Measurements from ENCODE around the gene RAB13. TPM values are rescaled to one million over a fixed set of nuclear protein-coding genes. Genes with fewer than 3 reads are reported as not detected.
"Not testable (repeated sequence)": the region's sequence is repeated elsewhere in the genome, so short reads cannot be mapped to it uniquely, and the experiment has no call there.

RAB13 gene
- total and polyA plus RNA-seq, 2 donors (not counting 1 experiment from before 2014, with no cell fraction given), result 0.09 to 9.7 TPM

GRCh38 chr1:154014154-154014907 is 28.2 kb upstream of the RAB13 start:
- Mint-ChIP-seq H3K27me3 (no peaks in the 10 kb centered on the region), H3K4me1 (no peaks in the 10 kb centered on the region), H3K9me3 (ENCODE audit: insufficient read depth) (no peaks in the 10 kb centered on the region), H3K4me3 (no peak overlapping the region), H3K27ac (no peak overlapping the region)
- WGBS (ENCODE audit: insufficient coverage), result 83% methylated on average over 1 of the region's 3 CpGs
- Histone ChIP-seq H3K79me2 (ENCODE audit: control insufficient read depth, insufficient read depth, low read length) (no peaks in the 10 kb centered on the region), H4K20me1 (ENCODE audit: control insufficient read depth, insufficient read depth, low read length, poor library complexity, severe bottlenecking) (no peaks in the 10 kb centered on the region), H3K9ac (ENCODE audit: low read length) (no peak overlapping the region), H3K27ac (ENCODE audit: low read length in 2 of 2) (no peak overlapping the region), H2AFZ (ENCODE audit: insufficient read depth, low read depth, low read length, poor library complexity, severe bottlenecking) (no peak overlapping the region), H3K27me3 (replicated peaks in 1 of 4; ENCODE audit: control extremely low read depth in 1 of 4, control insufficient read depth in 3 of 4, insufficient read depth in 4 of 4, low read length in 3 of 4) (no peaks in the 10 kb centered on the region), H3K4me1 (ENCODE audit: control insufficient read depth in 2 of 2, insufficient read depth in 2 of 2, low read length in 2 of 2) (no peaks in the 10 kb centered on the region), H3K4me3 (ENCODE audit: control extremely low read depth in 1 of 5, extremely low read depth in 1 of 5, insufficient read depth in 1 of 5, low read depth in 2 of 5, low read length in 4 of 5) (no peak overlapping the region), H3K36me3 (replicated peaks in 1 of 2; ENCODE audit: control extremely low read depth in 1 of 2, control insufficient read depth in 1 of 2, extremely low read depth in 1 of 2, insufficient read depth in 2 of 2, low read length in 1 of 2) (no peaks in the 10 kb centered on the region), H3K9me3 (ENCODE audit: control extremely low read depth in 1 of 3, control insufficient read depth in 2 of 3, insufficient read depth in 1 of 3, low read length in 2 of 3) (no peaks in the 10 kb centered on the region), H3K4me2 (replicated peaks; ENCODE audit: low read depth, low read length, poor library complexity, severe bottlenecking) (no peak overlapping the region)
- ChIA-PET CTCF (no interaction called here), POLR2A (no interaction called here)
- ATAC-seq (ENCODE audit: low read depth), result no peak
- intact Hi-C loops (cut with micrococcal nuclease), result no loop called here
- DNase-seq, result no peak
- TF ChIP-seq EZH2 (IDR thresholded peaks at IDR 0.05; ENCODE audit: borderline replicate concordance, insufficient read depth, low read depth, low read length, poor library complexity, severe bottlenecking), result no peak
- no peak for TF ChIP-seq CTCF (IDR thresholded peaks at IDR 0.05)

- H3K9me3 Mint-ChIP-seq (ENCODE audit: insufficient read depth); H3K4me2 ChIP-seq (replicated peaks; ENCODE audit: low read depth, low read length, poor library complexity, severe bottlenecking); H2AFZ ChIP-seq (ENCODE audit: insufficient read depth, low read depth, low read length, poor library complexity, severe bottlenecking); H3K27me3 Mint-ChIP-seq; H3K4me1 Mint-ChIP-seq; H3K9me3 ChIP-seq (ENCODE audit: control extremely low read depth in 1 of 3, control insufficient read depth in 2 of 3, insufficient read depth in 1 of 3, low read length in 2 of 3); H3K27ac ChIP-seq (ENCODE audit: low read length in 2 of 2); H3K4me1 ChIP-seq (ENCODE audit: control insufficient read depth in 2 of 2, insufficient read depth in 2 of 2, low read length in 2 of 2); H3K36me3 ChIP-seq (replicated peaks in 1 of 2; ENCODE audit: control extremely low read depth in 1 of 2, control insufficient read depth in 1 of 2, extremely low read depth in 1 of 2, insufficient read depth in 2 of 2, low read length in 1 of 2); H3K27me3 ChIP-seq (replicated peaks in 1 of 4; ENCODE audit: control extremely low read depth in 1 of 4, control insufficient read depth in 3 of 4, insufficient read depth in 4 of 4, low read length in 3 of 4); ATAC-seq (ENCODE audit: low read depth); DNase-seq; intact Hi-C loops (cut with micrococcal nuclease); H3K27ac Mint-ChIP-seq; H3K79me2 ChIP-seq (ENCODE audit: control insufficient read depth, insufficient read depth, low read length); H3K4me3 ChIP-seq (ENCODE audit: control extremely low read depth in 1 of 5, extremely low read depth in 1 of 5, insufficient read depth in 1 of 5, low read depth in 2 of 5, low read length in 4 of 5); H3K4me3 Mint-ChIP-seq; CTCF ChIA-PET; H3K9ac ChIP-seq (ENCODE audit: low read length); H4K20me1 ChIP-seq (ENCODE audit: control insufficient read depth, insufficient read depth, low read length, poor library complexity, severe bottlenecking): not testable (repeated sequence)
- POLR2A ChIA-PET, result interaction anchor here (0.7 kb wide), 1 partner anchor 221 kb away, joined by 5 read pairs; no protein-coding TSS in a partner anchor
- WGBS (ENCODE audit: insufficient coverage), result 95% methylated on average over 14 of the region's 14 CpGs
Observed at GRCh38 chr1:154012543-154012942, 26.4 kb upstream of the RAB13 start.
